Activated T-helper 1 cell treated with anti-CD3 and anti-CD28 coated beads, Interleukin-12 subunit alpha, Interleukin-12 subunit beta, Interleukin-2, Interleukin-4 antibody, amounts not matched to agents 30 ng/mL and 10 ng/mL and 1 ng/mL, durations not matched to agents 14 hours and 24 hours and 36 hours (primary cell): Measurements from ENCODE around the gene DNAJC5. TPM values are rescaled to one million over a fixed set of nuclear protein-coding genes. Genes with fewer than 3 reads are reported as not detected.
"Not testable (repeated sequence)": the region's sequence is repeated elsewhere in the genome, so short reads cannot be mapped to it uniquely, and the experiment has no call there.

Source experiments
- DNase-seq: peaks from one replicate; pipeline ENCODE4 v3.0.0; 2021; ENCODE audit warnings: low spot score
- H3K27ac Mint-ChIP-seq: one replicate; pipeline ENCODE4 v1.8.0; 2021; ENCODE audit warnings: mild to moderate bottlenecking, mixed read lengths
- H3K27me3 Mint-ChIP-seq: one replicate; pipeline ENCODE4 v1.8.0; 2022; ENCODE audit warnings: mild to moderate bottlenecking, moderate library complexity, mixed read lengths; ENCODE audit not compliant: insufficient read depth
- H3K36me3 Mint-ChIP-seq: one replicate; pipeline ENCODE4 v1.8.0; 2021; ENCODE audit warnings: low read depth, mixed read lengths
- H3K4me1 Mint-ChIP-seq: one replicate; pipeline ENCODE4 v1.8.0; 2021; ENCODE audit warnings: low read depth, mixed read lengths
- H3K4me3 Mint-ChIP-seq: one replicate; pipeline ENCODE4 v1.8.0; 2021; ENCODE audit warnings: mild to moderate bottlenecking, moderate library complexity, mixed read lengths
- H3K9me3 Mint-ChIP-seq: one replicate; pipeline ENCODE4 v1.8.0; 2021; ENCODE audit warnings: mixed read lengths
- intact Hi-C: fragments of 100-400 bp; cut with micrococcal nuclease; formaldehyde crosslinking; loops from one replicate; pipeline ENCODE4 v1.15.1; 2024
- total RNA-seq: library from RNA; stranded (reverse); gene quantifications from 2 replicates; pipeline ENCODE4 v1.2.3, GENCODE V29; 2022

The DNAJC5 gene, protein sequence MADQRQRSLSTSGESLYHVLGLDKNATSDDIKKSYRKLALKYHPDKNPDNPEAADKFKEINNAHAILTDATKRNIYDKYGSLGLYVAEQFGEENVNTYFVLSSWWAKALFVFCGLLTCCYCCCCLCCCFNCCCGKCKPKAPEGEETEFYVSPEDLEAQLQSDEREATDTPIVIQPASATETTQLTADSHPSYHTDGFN
- 47.5 and 48.2 TPM in 2 replicates for total RNA-seq

- no peaks in the 10 kb centered on the region for H3K9me3 Mint-ChIP-seq
- no peaks in the 10 kb centered on the region for H3K27me3 Mint-ChIP-seq
- peak; percentile 98 for DNase-seq
- peaks cover 42% of the 10 kb centered on the region for H3K4me1 Mint-ChIP-seq
- H3K4me3 Mint-ChIP-seq = peak within 1 kb of the TSS; percentile 89
- H3K27ac Mint-ChIP-seq = peak within 1 kb of the TSS; percentile 96
- H3K36me3 Mint-ChIP-seq = peaks cover 26% of the 10 kb centered on the region
- intact Hi-C loops = loop anchor here (1.0 to 5.0 kb wide), 5 partner anchors 62 to 341 kb away; partner anchors contain the start of genes RGS19, TCEA2 and UCKL1
Measured at GRCh38 chr20:63894358-63895201, at the start of gene DNAJC5. TSS of gene DNAJC5 (plus strand) at chr20:63895126. CDS start at chr20:63928346, 33,220 bp downstream.

- H3K27ac Mint-ChIP-seq = no peak overlapping the region
- peaks cover 35% of the 10 kb centered on the region for H3K27me3 Mint-ChIP-seq
- DNase-seq = no peak
- intact Hi-C loops = no loop called here
- peaks cover 13% of the 10 kb centered on the region for H3K4me1 Mint-ChIP-seq
- no peak overlapping the region for H3K4me3 Mint-ChIP-seq
- no peaks in the 10 kb centered on the region for H3K36me3 Mint-ChIP-seq
- no peaks in the 10 kb centered on the region for H3K9me3 Mint-ChIP-seq
Measured at GRCh38 chr20:63846128-63846771, 48.7 kb upstream of the DNAJC5 start.

DNA sequence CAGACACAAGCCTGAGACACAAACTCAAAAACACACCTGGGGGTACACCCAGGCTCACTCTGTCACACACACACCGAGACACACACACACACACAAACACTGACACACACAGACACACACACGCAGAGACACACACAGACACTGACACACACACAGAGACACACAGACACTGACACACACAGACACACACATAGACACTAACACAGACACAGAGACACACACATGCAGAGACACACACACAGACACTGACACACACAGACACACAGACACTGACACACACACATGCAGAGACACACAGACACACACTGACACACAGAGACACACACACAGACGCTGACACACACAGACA is 48.1 kb upstream of the DNAJC5 start:
- no peaks in the 10 kb centered on the region for H3K36me3 Mint-ChIP-seq
- H3K27ac Mint-ChIP-seq = no peak overlapping the region
- H3K4me3 Mint-ChIP-seq = no peak overlapping the region
- DNase-seq = no peak
- H3K9me3 Mint-ChIP-seq = no peaks in the 10 kb centered on the region
- intact Hi-C loops = no loop called here
- peaks cover 14% of the 10 kb centered on the region for H3K4me1 Mint-ChIP-seq
- peaks cover 31% of the 10 kb centered on the region for H3K27me3 Mint-ChIP-seq

GRCh38 chr20:63847237-63848002 is 47.5 kb upstream of the DNAJC5 start:
- peaks cover 31% of the 10 kb centered on the region for H3K27me3 Mint-ChIP-seq
- no peak overlapping the region for H3K4me3 Mint-ChIP-seq
- no peaks in the 10 kb centered on the region for H3K36me3 Mint-ChIP-seq
- peaks cover 10% of the 10 kb centered on the region for H3K4me1 Mint-ChIP-seq
- intact Hi-C loops = no loop called here
- no peaks in the 10 kb centered on the region for H3K9me3 Mint-ChIP-seq
- no peak for DNase-seq
- H3K27ac Mint-ChIP-seq = no peak overlapping the region

DNA sequence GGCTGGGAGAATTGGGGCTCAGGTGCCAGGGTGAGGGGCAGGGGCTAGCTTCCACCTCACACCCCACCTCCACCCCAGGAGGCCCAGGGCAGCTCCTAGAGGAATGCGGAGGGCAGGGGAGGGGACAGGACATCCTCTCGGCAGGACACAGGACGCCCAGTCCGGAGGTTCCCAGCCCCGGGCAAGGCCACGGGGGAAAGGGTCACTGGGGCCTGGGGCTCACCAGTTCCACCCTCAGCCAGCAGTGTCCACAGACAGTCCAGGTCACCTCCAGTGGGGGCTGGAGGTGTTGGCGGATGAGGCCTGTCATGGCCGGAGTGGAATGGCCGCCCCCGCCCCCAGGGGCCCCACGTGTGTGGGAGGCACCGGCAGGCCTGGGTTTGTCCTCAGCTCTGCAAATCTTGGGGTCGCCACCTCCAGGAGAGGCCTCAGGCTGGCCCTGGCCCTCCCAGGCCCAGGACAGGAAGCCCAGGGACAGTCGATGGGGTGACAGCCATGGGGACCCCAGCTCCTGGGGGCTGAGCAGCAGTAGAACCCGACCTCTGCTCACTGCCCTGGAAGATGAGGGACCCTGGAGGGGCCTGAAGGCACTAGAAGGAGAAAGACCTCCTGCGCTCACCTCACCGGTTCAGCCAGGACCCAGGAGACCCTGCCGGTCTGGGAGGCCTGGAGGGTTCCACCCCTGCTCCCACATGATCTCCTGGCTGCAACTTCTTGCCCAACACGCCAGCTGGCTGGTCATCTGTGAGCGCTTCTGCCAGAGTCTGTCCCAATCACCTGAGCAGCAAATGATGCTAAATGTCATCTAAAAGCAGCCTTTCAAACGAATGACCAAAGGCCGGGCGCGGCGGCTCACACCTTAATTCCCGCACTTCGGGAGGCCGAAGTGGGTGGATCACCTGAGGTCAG is 46.7 kb upstream of the DNAJC5 start:
- no peaks in the 10 kb centered on the region for H3K9me3 Mint-ChIP-seq
- H3K4me1 Mint-ChIP-seq = peaks cover 10% of the 10 kb centered on the region
- DNase-seq = no peak
- H3K27me3 Mint-ChIP-seq = peaks cover 29% of the 10 kb centered on the region
- no peak overlapping the region for H3K4me3 Mint-ChIP-seq
- no peaks in the 10 kb centered on the region for H3K36me3 Mint-ChIP-seq
- H3K27ac Mint-ChIP-seq = no peak overlapping the region
- intact Hi-C loops = no loop called here

DNA sequence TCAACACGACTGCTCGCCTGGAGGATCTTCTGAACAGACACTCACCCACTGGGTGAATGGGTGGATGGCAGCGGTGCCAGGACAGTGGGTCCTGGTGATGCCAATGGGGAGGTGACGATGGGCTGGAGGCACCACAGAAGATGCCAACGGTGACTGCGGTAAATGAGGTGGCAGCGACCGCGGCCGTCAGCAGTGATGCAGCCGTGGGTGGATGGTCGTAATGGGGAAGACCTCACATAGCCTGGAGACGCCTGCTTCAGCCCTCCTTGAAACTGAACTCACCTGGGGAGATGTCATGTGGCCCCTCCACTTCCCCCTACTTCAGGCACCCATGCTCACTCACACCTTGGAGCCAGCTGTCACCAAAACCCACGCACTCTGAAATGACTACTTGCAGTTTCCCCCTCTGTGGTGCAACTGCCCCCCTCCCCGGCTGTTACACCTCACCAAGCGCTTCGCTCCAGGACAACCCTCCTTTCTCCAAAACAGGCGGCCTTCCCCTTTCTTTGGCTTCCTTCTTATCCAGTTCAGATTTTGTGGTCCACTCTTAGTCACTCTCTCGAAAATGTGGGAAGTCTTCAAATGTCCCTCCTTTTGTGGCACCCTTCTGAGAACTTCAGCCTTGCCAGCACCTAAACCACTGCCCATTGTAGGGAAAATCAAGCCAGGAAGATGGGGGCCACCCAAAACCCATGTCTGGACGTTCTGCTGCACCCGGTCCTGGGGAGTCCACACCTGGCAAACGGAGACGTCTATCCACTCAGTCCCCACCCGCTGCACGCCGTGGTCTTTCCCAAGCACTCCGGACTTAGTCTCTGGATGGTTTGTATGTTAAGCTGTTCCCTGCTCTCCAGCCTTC is 44.0 kb upstream of the DNAJC5 start:
- no peaks in the 10 kb centered on the region for H3K36me3 Mint-ChIP-seq
- no peak overlapping the region for H3K27ac Mint-ChIP-seq
- peaks cover 14% of the 10 kb centered on the region for H3K27me3 Mint-ChIP-seq
- intact Hi-C loops = loop anchor here (2.0 kb wide), 1 partner anchor 14 kb away; the partner anchor contains the start of gene TPD52L2
- H3K9me3 Mint-ChIP-seq = no peaks in the 10 kb centered on the region
- H3K4me1 Mint-ChIP-seq = peaks cover 10% of the 10 kb centered on the region
- no peak for DNase-seq
- no peak overlapping the region for H3K4me3 Mint-ChIP-seq

- H3K27ac Mint-ChIP-seq, DNase-seq, H3K9me3 Mint-ChIP-seq, H3K36me3 Mint-ChIP-seq, H3K4me3 Mint-ChIP-seq: not testable (repeated sequence)
- peaks cover 12% of the 10 kb centered on the region for H3K27me3 Mint-ChIP-seq
- intact Hi-C loops = loop anchor here (2.0 kb wide), 1 partner anchor 13 kb away; the partner anchor contains the start of gene TPD52L2
- peaks cover 10% of the 10 kb centered on the region for H3K4me1 Mint-ChIP-seq
Measured at GRCh38 chr20:63851548-63851943, 43.4 kb upstream of the DNAJC5 start.

- peaks cover 10% of the 10 kb centered on the region for H3K4me1 Mint-ChIP-seq
- H3K27ac Mint-ChIP-seq, H3K36me3 Mint-ChIP-seq, H3K4me3 Mint-ChIP-seq, DNase-seq, H3K9me3 Mint-ChIP-seq, intact Hi-C loops: not testable (repeated sequence)
- peaks cover 12% of the 10 kb centered on the region for H3K27me3 Mint-ChIP-seq
Measured at GRCh38 chr20:63853733-63854068, 41.2 kb upstream of the DNAJC5 start.

DNA sequence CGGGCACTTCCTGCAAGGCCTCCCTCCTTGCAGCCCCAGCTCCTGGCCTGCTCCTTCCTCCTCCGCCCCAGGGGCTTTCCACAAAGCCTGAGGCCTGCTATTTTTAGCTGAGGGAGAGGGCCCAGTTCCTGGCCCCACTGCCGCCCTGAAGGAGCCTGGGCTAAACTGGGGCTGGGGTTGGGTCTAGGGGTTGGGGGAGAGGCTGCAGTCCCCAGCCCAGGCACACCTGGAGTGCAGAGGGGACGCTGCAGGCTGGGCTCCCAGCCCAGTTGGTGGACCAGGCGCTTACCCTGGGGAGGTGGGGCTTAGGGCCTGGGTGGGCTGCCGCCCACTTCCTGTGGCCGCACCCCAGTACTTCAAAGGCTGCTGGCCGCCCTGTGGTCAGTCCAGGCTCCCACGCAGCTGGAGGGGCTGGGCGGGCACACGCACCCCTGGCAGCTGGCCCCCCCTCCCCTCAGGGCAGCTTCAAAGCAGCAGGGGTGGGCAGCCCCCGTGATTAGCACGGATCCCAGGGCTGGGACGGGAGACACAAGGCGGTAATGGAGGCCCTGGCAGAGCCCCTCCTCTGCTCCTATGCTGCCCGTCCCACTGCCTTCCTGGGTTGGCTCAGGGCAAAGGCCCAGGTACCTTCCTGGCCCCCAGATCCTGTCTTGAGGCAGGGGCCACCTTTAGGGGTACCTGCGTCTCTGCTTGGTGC is 40.7 kb upstream of the DNAJC5 start:
- Mint-ChIP-seq H3K27ac (no peak overlapping the region), H3K9me3 (no peaks in the 10 kb centered on the region), H3K36me3 (no peaks in the 10 kb centered on the region), H3K4me3 (no peak overlapping the region), H3K27me3 (peaks cover 12% of the 10 kb centered on the region), H3K4me1 (peaks cover 10% of the 10 kb centered on the region)
- intact Hi-C loops = no loop called here
- no peak for DNase-seq

- Mint-ChIP-seq H3K4me3 (no peak overlapping the region), H3K27ac (no peak overlapping the region), H3K27me3 (peaks cover 12% of the 10 kb centered on the region), H3K36me3 (no peaks in the 10 kb centered on the region), H3K4me1 (peaks cover 10% of the 10 kb centered on the region), H3K9me3 (no peaks in the 10 kb centered on the region)
- intact Hi-C loops = no loop called here
- DNase-seq = no peak
Measured at GRCh38 chr20:63854766-63855362, 40.1 kb upstream of the DNAJC5 start.
